NK-92 treated with Interleukin-12 subunit alpha and Interleukin-12 subunit beta, amount 100 ng/mL, for 24 hours (cell line): ENCODE measurements around the gene RNF10.
"Not testable (repeated sequence)": the region's sequence is repeated elsewhere in the genome, so short reads cannot be mapped to it uniquely, and the experiment has no call there.

Experiments used
- DNase-seq: peaks from one replicate; lab custom pipeline; 2025; lab: John Stamatoyannopoulos, UW

RNF10 gene

GRCh38 chr12:120534203-120534702 lies at the start of gene RNF10:
TSS of gene RNF10 (plus strand) at chr12:120534356. CDS start at chr12:120534812, 456 bp downstream.
- DNase-seq = peak; percentile 39

GRCh38 chr12:120485961-120486881 lies 47.9 kb upstream of the RNF10 start:
- no peak for DNase-seq

- DNase-seq = not testable (repeated sequence)
Observed at GRCh38 chr12:120487552-120487951, 46.6 kb upstream of the RNF10 start.

- DNase-seq = no peak
Observed at GRCh38 chr12:120488057-120488640, 46.0 kb upstream of the RNF10 start.

- DNase-seq = no peak
Observed at GRCh38 chr12:120489018-120489417, 45.1 kb upstream of the RNF10 start.

- no peak for DNase-seq
Observed at GRCh38 chr12:120490325-120490724, 43.8 kb upstream of the RNF10 start.

- DNase-seq = no peak
Observed at GRCh38 chr12:120490833-120491512, 43.2 kb upstream of the RNF10 start.

- no peak for DNase-seq
Observed at GRCh38 chr12:120495186-120495730, 38.9 kb upstream of the RNF10 start.

GRCh38 chr12:120495731-120496412 lies 38.3 kb upstream of the RNF10 start, which contains the start of gene DYNLL1:
TSS of gene DYNLL1 (plus strand) at chr12:120496113. CDS start at chr12:120496422, 309 bp downstream.
- DNase-seq = peak; percentile 89

- DNase-seq = peak; percentile 20
Observed at GRCh38 chr12:120496413-120497340, 37.5 kb upstream of the RNF10 start.

- no peak for DNase-seq
Observed at GRCh38 chr12:120497524-120498150, 36.5 kb upstream of the RNF10 start.

- no peak for DNase-seq
Observed at GRCh38 chr12:120498870-120499515, 35.2 kb upstream of the RNF10 start.

GRCh38 chr12:120500581-120500980 lies 33.6 kb upstream of the RNF10 start:
- no peak for DNase-seq

GRCh38 chr12:120504587-120504986 lies 29.6 kb upstream of the RNF10 start:
- no peak for DNase-seq

- DNase-seq = no peak
Observed at GRCh38 chr12:120508537-120508936, 25.6 kb upstream of the RNF10 start.

- DNase-seq = no peak
Observed at GRCh38 chr12:120514002-120514401, 20.2 kb upstream of the RNF10 start.

- DNase-seq = no peak
Observed at GRCh38 chr12:120515496-120515895, 18.7 kb upstream of the RNF10 start.

- DNase-seq = not testable (repeated sequence)
Observed at GRCh38 chr12:120519324-120519723, 14.8 kb upstream of the RNF10 start.

GRCh38 chr12:120522568-120522967 lies 11.6 kb upstream of the RNF10 start:
- no peak for DNase-seq
